Activated CD4-positive, CD25-positive, alpha-beta regulatory T cell treated with anti-CD3 and anti-CD28 coated beads, Interleukin-2, amount 50 U/mL, for 16 hours (primary cell): ENCODE measurements around the gene ZNF593OS.

Experiments used
- DNase-seq: peaks from one replicate; pipeline ENCODE4 v3.0.0-alpha.2; 2020; ENCODE audit warnings: low read depth, low spot score

ZNF593OS gene

DNA sequence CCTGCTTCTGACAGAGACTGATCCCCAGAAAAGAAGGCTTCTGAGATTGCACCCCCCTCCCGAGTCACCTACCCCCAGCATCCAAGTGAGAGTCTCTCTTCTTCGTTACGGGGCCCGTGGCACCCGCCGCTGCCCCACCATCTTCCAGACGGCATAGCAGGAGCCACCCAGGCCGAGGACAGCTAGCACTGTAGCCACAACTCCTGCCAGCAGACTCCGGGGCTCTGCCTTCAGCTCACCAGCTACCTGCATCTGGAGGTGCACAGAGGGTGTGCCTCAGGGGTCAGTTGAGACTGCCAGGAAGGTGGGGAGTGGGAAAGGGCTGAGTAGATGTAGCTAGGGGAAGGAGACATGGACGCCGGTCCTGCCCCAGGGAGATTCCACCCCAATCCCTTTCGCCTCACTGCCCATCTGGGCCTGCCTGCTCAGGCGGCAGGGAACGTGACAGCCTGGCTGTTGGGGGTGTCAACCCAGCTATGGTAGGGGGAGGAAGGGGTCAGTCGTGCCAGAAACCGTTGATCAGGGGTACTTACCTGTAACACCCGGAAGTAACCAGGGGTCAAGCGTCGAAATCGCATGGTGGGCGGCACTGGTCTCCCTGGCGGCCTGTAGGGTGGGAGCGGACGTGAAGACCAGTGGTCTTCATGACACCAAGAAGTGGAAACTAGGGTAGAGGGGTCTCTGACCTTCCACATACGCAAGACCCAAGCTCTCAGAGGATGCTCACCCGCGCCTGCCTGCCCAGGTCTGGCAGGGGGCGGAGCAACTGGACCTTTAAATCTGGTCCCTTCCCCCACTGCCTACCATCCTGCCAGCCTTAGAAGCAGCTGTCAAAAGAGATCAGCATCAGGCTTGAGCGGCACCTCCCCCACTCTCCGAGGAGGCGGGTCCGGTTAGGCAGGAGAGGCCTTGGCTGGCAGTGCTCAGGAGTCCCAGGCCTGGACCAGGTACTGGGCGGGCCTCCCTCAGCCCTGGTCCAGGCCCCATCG, at the start of gene ZNF593OS:
Gene ZNF593OS, minus strand, starts transcription at position 749 of the 989 bp plus-strand sequence. Its CDS starts 171 bp downstream, at position 578.
- no peak for DNase-seq

DNA sequence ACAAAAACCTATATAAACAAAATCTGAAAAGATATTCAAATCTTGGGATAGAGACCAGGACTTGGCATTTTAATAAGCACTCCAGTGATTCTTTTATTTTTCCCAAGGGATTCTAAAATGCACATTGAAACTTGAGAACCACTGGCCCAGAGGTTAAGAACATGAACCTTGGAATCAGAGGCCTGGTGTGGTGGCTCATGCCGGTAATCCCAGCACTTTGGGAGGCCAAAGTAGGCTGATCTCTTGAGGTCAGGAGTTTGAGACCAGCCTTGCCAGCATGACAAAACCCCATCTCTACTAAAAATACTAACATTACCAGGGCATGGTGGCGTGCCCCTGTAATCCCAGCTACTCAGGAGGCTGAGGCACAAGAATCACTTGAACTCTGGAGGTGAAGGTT, 49.5 kb upstream of the ZNF593OS start:
- no peak for DNase-seq

DNA sequence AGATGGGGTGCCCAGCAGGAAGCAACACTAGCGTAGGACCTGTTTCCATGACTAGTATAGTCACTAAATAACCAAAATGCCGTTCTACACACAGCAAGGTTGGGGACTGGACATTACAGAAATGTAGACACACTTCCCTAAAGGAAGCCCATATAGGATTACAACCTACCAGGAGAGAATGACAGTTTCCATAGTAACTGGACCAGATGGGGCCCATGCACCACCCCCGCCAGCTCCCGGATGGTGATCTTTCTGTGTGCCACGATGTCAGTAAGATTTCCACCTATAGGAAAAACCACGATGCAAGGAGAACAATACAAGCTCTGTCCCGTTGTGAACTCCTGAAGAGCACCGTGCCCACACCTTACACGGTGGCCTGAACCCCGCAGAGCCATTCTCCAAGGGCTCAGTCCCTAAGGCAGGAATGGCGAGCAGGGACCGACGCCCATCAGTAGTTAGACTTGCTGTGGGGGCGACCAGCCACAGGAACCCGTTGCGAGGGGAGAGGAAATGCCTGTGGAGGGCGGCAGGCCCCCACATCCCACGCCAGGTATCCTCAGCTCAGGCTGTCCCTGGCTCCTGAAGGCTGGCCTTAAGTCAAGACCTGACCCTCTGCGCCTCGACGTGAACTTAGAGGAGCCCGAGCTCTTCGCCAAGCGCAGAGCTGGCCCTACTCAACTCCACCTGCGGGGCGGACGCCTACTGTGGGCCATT, 48.7 kb upstream of the ZNF593OS start:
- no peak for DNase-seq

DNA sequence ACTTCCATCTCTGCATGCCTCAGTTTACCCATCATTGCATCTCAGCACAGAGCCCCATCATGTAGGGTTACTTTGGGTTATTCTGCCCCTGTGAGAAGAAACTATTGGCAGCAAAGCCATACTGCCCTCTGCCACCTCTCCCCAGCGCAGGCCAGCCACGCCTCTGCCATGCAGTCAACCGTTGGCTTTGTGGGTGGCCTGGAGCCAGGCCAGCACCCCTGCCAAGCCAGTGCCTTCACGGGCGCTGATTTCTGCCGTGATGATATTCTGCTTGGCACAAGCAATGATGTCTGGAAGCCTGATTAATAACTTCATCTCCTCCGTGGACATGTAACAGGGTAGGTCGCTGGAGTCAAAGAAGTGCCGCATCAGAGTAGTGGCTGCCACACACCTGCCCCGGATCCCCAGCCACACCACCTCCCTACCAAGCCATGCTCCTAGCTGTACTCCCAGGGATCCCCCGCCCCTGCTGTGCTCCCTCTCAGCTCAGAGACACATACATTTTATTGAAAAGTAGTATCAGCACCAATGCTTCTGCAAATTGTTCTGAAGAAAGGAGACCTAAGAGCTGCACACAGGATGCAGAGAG, 47.4 kb upstream of the ZNF593OS start:
- no peak for DNase-seq

DNA sequence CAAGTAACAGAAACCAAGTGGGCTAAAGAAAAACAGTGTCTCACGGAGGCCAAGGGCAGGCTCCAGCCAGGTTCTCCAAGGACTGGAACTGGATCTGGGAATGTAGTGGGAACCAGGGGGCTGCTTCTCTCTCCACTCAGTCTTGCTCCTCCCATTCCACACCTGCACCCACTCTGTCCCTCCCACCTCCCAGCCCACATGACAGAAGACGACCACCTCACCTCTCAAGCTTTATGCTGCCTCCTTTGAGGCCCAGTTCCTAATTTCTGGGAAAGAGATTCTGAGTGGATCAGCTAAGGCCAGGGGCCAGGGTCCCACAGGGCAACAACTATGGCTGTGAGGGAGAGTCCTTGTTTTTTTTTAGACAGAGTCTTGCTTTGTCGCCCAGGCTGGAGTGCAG, 43.6 kb upstream of the ZNF593OS start:
- no peak for DNase-seq

DNA sequence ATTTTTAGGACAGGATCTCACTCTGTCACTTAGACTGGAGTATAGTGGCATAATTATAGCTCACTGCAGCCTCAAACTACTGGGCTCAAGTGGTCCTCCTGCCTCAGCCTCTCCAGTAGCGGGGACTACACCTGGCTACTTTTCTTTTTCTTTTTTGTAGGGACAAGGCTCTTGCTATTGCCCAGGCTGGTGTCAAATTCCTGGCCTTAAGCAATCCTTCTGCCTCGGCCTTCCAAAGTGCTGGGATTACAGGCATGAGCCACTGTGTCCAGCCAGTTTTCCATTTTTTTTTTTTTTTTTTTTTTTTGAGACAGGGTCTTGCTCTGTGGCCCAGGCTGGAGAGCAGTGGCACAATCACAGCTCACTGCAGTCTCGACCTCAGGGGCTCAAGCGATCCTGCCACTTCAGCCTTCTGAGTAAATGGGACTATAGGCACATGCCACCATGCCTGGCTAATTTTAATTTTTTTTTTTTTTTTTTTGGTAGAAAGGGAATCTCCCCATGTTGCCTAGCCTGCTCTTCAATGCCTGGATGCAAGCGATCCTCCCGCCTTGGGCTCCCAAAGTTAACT, 41.8 kb upstream of the ZNF593OS start:
- DNase-seq, result no peak

DNA sequence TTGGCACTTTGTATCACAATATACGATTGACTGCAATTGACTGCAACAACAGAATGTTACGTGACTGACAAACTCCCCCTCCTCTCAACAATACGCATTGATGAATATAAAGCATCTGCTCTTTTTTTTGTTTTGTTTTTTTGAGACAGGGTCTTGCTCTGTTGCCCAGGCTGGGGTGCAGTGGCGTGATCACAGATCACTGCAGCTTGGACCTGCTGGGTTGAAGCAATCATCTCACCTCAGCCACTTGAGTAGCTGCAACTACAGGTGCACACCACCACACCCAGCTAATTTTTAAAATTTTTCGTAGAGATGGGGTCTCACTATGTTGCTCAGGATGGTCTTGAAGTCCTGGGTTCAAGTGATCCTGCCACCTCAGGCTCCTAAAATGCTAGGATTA, 41.1 kb upstream of the ZNF593OS start:
- DNase-seq, result no peak

DNA sequence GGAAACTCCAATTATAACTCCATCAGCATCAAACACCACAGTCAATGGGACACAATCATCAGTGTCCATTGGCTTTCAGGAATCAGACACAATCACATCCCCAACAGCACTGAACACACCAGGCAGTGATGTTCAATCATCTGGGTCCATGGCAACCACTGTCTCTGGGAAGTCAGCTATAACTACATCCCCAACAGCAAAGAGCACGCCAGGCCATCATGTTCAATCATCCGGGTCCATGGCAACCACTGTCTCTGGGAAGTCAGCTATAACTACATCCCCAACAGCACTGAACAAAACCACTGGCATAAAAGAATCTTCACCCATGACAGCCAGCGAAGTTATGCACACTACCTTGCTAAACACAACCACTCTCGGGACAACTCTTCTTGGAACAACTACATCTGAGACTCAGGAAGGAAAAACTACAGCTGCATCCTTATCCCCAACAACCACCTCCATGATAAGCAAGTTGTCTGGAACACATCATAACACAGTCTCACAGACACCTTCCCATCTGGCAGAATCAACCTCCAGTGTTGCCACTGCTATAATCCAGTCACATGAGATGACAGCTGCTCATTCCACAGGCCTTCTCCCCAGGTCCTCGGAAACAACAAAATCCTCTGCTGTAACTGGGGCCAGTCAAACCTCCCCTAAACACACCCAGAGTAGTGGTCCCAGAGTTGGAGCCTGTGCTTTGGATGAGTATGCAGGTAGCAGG, 38.7 kb upstream of the ZNF593OS start:
- DNase-seq, result no peak

DNA sequence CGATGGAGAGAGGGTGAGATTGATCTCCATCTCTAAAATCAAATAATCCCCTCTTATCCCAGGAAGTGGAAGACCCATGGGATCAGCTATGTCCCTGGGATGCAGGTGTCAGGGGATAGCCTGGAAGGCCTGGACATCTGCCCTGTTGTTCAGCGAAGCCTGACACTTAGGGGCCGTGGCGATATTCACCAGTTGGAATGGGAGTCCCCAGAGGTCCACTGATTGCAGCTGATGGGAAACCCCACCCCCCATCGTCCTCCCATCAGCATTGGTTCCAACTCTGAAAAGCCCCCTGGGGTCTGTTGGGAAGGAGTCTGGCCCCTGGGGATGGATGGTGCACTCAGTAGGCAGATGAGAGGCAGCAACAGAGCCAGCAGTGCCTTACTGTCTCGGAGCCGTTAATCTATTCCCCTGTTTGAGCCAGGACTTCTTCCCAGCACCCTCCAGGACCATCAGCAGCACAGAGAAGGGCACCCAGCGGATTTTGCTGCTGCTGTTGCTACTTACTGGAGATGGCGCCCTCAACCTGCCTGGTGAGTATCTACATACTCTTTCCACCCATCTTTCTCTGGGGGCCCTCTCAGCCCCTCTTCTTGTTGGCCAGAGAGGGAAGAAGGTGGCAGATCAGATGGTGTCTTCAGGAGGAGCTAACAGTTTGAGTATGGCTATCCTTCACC, 32.1 kb upstream of the ZNF593OS start:
- no peak for DNase-seq

DNA sequence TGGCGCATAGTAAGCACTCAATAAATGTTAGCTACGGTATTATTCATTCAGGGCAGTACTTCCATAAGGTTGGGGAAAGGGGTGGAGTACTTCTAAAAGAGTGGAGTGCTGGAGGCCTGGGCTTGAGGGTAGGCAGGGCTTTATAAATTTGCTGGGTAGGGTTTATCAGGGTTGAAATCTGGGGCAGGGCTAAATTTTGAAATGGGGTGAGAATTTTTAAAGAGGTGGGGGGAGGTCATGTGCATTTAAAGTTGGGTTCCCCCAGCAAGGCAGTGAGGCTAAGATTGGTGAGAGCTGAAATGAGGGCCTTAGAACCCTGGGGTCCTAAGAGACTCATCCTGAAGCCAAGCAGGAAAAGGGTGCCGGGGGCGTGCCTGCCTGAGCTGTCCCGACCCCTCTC, 28.8 kb upstream of the ZNF593OS start:
- no peak for DNase-seq

DNA sequence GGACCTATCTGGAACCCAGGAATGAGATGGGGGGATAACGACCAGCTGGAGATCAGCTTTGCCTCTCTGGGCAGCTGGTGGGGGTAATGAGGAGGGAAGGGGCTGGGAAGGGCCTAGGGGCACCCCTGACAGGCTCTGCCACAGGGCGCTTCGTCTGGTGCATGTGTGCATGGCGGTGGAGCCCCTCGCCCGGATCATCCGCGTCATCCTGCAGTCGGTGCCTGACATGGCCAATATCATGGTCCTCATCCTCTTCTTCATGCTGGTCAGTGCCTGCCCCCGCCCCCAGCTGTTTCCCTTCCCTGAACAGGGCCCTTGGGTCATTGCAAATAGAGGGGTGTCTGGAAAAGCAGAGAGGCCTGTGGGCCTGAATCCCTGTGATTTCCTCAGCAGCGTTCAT, 26.2 kb upstream of the ZNF593OS start:
- DNase-seq, result no peak

DNA sequence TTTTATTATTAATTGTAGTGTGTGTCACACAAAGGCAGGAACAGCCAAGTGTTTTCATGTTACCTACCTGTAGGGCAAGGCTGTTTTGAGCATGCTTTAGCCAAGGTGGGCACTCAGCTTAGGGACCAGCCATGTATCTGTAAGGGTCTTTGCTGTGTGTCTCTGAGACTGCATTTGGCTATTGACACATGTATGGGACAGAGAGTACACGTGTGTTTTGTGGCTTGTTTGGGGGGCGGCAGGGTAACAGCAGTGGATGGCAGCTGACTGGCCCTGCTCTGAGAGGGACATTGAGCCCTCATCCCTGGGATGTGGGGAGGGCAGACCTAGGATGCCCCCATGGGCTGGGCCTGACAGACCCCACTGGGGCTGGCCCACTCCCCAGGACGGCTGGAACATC, 25.7 kb upstream of the ZNF593OS start:
- DNase-seq, result no peak

DNA sequence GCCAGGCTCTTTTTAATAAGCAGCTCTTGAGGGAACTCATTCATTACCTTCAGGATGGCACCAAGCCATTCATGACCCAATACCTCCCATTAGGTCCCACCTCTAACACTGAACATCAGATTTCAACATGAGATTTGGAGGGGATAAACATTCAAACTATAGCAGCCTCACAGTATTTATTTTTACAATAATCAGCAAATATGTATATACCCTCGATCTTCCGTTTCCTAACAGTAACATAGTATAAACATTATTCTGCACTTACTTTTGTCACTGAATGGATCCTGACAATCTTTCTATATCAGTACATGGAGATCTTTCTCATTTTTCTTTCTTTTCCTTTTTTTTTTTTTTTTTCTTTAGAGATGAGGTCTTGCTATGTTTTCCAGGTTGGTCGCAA, 24.2 kb upstream of the ZNF593OS start:
- DNase-seq, result no peak

DNA sequence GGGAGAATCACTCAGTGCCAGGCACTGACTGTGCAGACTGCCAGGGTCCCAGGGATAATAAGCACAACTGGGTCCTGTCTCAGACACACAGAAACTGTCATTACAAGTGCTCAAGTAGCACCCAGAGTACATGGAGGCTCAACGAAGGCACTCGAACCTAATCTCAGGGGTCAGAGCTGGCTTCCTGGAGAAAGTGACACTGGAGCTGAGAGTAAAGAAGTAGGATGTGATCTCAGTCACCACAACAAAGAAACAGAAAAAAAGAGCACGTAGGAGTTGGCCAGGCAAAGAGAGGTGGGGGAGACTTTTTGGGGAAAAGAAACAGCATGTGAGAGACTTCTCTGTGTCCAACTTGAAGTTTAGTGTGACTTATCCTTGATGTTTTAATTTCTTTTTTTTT, 20.1 kb upstream of the ZNF593OS start:
- DNase-seq, result no peak

DNA sequence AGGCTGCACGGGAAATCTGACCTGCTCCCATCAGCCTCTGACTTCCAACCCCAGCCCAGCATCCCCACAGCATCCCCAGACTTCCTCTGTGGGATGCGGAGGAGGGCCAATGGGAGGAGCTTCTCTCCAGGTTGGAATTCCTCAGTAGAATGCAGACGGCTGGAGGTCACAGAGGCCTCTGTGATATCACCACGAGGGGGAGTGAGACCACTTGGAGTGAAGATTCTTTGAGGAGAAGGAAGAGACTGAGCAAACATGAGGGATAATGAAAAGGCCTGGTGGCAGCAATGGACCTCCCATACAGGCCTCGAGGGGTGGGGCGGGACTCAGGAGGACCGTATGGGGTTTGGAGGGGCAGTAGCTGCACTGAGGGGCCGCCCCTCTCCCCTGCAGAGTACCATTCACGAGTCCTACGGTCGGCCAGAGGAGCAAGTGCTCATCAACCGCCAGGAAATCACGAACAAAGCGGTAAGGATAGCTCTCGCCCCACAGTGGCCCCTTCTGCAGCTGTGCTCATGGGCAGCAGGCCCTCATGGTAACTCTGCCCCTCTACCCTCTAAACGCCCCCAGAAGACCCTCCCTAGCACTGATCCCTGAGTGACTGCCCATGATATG, 18.8 kb upstream of the ZNF593OS start, which contains the start of gene CATSPER4:
Gene CATSPER4, plus strand, starts transcription at position 230 of the 615 bp plus-strand sequence. Its CDS starts 26 bp downstream, at position 256.
- DNase-seq, result no peak

DNA sequence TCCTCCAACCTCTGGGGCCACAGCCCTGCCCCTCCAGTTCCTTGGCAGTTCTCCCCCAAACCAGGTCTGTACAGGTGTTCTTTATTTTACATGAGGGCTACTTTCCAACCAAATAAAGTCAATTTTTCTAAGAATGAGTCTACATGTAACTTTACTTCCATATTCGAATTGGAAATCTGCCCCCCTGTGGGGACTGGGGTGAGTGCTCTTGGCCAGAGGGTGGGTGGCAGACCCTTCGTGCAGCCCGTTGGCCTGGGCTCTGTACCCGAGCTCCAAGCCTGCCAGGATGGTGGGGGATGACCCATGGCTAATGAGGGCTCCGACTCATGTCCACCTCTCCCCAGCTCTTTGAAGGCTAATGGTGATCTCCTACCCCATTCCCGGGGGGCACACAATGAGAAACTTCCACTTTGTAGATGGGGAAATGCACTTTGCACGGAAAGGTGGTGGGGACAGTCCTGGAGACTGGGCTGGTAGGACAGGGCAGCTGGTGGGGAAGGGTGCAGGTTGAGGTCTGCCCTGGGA, 18.2 kb upstream of the ZNF593OS start:
- no peak for DNase-seq

DNA sequence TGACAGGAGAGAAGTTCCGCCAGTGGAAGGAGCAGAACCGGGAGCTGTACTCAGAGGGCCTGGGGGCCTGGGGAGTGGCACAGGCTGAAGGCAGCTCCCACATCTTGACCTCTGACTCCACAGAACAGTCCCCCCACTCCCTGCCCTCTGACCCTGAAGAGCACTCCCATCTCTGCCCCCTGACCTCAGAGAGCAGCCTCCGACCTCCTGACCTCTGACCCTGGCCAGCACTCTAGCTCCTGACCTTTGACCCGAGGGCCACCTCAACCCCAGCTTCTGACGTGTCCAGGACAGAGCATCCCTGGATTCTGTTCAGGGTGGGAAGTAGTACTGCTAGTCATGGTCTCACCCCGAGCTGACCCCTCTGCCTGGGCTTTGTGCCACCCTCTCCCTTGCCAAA, 17.7 kb upstream of the ZNF593OS start:
- no peak for DNase-seq

DNA sequence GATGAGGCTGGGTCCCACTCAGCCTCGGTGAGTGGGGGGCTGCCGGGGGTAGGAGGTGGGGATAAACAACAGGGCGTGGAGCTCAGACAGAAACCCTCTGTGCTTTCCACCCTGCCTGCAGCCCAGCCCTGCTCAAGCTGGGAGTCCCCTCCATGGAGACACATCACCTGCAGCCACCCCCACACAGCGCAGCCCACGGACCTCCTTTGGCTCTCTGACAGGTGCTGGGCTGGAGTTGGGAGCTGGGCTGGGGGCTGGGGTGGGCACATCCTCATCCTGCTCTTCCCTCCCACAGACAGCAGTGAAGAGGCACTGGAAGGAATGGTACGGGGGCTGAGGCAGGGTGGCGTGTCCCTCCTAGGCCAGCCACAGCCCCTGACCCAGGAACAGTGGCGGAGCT, 16.8 kb upstream of the ZNF593OS start:
- no peak for DNase-seq

DNA sequence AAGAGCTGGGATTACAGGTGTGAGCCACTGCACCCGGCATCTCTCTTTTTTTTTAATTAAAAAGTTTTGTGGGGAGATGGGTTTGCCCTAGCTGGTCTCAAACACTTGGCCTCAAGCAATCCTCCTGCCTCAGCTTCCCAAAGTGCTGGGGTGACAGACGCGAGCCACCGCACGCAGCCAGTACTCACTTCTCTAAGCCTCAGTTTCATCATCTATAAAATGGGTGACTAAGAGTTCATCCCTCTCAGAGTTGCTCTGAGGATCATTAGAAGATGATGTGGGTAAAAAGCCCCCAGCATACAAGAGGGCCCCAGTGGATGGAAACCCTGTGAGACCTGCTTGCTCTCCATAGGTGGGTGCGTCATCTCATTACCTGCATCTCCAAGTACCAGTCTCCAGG, 16.2 kb upstream of the ZNF593OS start:
- DNase-seq, result no peak

DNA sequence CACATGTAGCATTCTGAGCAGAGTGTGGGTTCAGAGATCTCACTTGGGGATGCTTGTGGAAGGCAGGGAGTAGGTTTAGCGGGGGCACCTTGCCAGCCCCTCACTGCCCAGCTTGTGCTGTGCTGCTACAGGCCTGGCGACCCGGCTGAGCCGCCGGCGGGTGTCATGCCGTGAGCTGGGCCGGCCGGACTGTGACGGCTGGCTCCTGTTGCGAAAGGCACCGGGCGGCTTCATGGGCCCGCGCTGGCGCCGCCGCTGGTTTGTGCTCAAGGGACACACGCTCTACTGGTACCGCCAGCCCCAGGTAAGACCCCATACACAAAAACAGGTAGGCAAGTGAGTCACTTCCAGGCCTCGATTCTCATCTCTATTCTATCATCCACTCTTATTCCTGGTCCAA, 13.3 kb upstream of the ZNF593OS start:
- no peak for DNase-seq
